CD4-positive, alpha-beta T cell treated with Interleukin-15 for 1 hour (primary cell): ENCODE measurements around the gene TNNI3K.
"Not testable (repeated sequence)": the region's sequence is repeated elsewhere in the genome, so short reads cannot be mapped to it uniquely, and the experiment has no call there.

Experiments
- DNase-seq: peaks from one replicate; pipeline ENCODE4 v3.0.0-alpha.2; 2020

Gene TNNI3K, protein sequence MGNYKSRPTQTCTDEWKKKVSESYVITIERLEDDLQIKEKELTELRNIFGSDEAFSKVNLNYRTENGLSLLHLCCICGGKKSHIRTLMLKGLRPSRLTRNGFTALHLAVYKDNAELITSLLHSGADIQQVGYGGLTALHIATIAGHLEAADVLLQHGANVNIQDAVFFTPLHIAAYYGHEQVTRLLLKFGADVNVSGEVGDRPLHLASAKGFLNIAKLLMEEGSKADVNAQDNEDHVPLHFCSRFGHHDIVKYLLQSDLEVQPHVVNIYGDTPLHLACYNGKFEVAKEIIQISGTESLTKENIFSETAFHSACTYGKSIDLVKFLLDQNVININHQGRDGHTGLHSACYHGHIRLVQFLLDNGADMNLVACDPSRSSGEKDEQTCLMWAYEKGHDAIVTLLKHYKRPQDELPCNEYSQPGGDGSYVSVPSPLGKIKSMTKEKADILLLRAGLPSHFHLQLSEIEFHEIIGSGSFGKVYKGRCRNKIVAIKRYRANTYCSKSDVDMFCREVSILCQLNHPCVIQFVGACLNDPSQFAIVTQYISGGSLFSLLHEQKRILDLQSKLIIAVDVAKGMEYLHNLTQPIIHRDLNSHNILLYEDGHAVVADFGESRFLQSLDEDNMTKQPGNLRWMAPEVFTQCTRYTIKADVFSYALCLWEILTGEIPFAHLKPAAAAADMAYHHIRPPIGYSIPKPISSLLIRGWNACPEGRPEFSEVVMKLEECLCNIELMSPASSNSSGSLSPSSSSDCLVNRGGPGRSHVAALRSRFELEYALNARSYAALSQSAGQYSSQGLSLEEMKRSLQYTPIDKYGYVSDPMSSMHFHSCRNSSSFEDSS

GRCh38 chr1:74235153-74235552, at the start of gene TNNI3K:
Gene TNNI3K, plus strand, starts transcription at chr1:74235387. Its CDS starts 65 bp downstream, at chr1:74235452.
- DNase-seq = no peak

DNA sequence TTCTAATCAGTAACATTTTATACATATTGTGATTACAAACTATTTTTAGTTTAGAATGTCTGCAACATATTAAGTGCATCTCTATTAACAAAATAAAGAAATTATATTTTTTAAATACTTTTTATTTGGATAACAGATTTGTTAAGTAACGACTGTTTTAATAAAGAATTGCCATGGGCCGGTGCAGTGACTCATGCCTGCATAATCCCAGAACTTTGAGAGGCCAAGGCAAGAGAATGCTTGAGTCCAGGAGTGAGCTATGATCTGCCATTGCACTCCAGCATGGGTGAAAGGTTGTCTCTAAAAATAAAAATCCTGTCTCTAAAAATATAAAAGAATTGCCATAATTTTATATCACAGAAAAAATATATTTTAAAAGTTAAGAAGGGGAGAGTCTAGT, 41.3 kb upstream of the TNNI3K start:
- DNase-seq = no peak

DNA sequence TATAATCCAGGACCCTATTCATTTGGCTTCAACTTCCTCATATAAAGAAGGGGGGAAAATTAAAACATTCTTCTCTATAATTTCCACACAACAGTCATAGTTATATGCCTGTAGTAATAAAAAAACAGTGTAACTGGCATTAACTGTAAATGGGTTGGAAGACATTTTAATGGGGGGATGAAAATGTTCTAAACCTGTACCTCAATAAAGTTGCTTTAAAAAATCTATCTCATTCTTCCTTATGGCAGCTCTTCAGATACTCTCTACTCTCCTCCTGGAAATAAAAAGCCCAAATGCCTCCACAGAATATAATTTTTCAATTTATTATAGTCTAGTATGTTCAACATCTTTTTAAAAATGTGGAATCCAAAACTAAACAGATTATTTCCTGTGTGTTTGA, 39.8 kb upstream of the TNNI3K start:
- no peak for DNase-seq

DNA sequence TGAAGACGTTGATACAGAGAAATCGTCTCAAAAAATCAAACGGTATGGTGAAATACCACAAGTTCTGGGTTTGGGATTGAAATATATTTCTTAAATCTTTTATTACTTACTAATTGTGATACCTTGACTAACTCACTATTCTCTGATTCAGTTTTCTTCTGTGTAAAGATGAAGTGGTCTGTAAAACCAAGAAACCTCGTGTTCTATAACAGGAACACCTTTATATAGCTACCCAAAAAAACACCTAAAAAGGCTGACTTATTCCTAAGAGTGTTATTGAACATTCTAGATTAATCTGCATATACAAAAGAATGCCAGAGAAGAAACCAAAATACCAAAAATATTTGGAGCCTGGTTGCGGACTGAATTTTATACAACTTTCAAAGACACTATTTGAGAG, 37.9 kb upstream of the TNNI3K start:
- DNase-seq = no peak

- DNase-seq = peak; percentile 95
These were observed 37.3 kb upstream of the TNNI3K start, which contains the start of the genes FPGT and LRRIQ3 for GRCh38 chr1:74197657-74198552. Gene FPGT, plus strand, starts transcription at chr1:74198242. Its CDS starts 37 bp downstream, at chr1:74198279. Gene LRRIQ3, minus strand, starts transcription at chr1:74198176. Its CDS starts 14,492 bp downstream, at chr1:74183684.

GRCh38 chr1:74199504-74199903, 35.7 kb upstream of the TNNI3K start:
- DNase-seq = no peak

DNA sequence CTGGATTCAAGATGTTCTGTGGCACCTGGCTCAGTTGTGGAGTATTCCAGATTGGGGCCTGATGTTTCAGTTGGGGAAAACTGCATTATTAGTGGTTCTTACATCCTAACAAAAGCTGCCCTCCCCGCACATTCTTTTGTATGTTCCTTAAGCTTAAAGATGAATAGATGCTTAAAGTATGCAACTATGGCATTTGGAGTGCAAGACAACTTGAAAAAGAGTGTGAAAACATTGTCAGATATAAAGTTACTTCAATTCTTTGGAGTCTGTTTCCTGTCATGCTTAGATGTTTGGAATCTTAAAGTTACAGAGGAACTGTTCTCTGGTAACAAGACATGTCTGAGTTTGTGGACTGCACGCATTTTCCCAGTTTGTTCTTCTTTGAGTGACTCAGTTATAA, 29.9 kb upstream of the TNNI3K start:
- DNase-seq = no peak

- DNase-seq = no peak
These were observed 20.0 kb upstream of the TNNI3K start for GRCh38 chr1:74215229-74215628.

DNA sequence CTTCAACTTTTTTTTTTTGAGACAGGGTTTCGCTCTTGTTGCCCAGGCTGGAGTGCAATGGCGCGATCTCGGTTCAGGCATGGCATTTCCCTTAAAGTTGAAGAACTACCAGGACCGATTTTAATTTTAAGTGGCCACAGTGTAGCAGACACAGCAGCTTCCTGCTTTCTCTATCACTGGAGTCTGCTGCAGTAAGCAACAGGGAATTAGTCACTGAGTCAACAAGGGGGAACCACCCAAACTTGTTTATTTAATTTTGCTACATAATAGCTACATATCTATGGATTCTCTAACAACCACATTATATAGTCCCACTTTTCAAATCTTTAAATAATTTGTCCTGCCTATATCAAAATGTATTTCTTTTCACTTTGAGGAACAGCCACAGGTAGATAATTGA, 12.5 kb upstream of the TNNI3K start:
- no peak for DNase-seq

- no peak for DNase-seq
These were observed 11.7 kb upstream of the TNNI3K start for GRCh38 chr1:74223453-74223852.

DNA sequence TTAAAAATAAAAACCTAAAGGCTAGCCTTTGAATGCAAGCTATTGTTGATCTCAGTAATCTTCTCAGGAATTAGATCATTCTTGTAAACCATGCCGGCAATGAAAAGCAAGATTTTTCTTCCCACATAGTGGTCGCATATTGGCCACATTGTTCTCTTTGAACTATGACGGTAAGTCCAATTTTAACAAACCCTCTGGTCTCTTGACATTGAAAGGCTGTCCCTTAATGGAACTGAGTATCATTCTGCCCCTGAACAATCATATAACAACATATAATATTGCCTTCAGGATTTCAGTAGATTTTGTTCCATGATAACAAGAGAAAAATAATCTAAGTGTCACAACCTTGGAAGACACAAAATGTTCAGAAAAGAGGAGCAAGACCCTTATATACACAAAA, 1.3 kb downstream of the TNNI3K start:
- DNase-seq = no peak

- DNase-seq = no peak
These were observed 1.8 kb downstream of the TNNI3K start for GRCh38 chr1:74237035-74237434.

DNA sequence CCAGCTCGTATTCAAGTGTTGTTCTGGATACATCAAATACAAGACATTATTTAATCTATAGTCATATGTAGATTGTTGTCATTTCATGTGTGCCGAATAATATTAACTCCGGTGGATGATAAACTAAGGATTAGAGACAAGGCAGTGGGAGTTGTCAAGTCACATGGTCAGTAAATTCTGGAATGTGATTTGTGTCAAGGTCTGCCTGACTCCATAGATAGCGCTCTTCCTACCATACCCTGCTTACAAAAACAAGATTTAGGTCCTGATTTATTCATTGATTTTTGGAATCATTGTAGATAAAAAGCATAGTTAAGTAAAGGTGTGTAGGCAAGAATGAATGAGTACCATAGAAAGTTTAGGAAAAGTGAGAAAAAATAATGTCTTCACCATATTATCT, 2.6 kb downstream of the TNNI3K start:
- DNase-seq = no peak

GRCh38 chr1:74245168-74245772, 10.1 kb downstream of the TNNI3K start:
- no peak for DNase-seq

- no peak for DNase-seq
These were observed 11.1 kb downstream of the TNNI3K start for GRCh38 chr1:74246315-74246714.

- DNase-seq = peak; percentile 15
These were observed 12.8 kb downstream of the TNNI3K start for GRCh38 chr1:74247881-74248528.

DNA sequence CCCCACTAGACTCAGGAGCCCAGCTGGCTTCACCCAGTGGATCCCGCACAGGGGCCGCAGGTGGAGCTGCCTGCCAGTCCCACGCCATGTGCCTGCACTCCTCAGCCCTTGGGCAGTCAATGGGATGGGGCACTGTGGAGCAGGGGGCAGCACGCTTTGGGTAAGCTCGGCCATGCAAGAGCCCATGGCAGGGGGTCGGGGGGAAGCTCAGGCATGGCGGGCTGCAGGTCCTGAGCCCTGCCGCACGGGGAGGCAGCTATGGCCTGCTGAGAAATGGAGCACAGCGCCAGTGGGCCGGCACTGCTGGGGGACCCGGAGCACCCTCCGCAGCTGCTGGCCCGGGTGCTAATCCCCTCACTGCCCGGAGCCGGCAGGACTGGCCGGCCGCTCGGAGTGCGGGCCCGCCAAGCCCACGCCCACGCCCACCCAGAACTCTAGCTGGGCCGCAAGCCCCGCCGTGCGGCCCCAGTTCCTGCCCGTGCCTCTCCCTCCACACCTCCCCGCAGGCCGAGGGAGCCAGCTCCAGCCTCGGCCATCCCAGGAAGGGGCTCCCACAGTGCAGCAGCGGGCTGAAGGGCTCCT, 18.1 kb downstream of the TNNI3K start:
- DNase-seq = not testable (repeated sequence)

DNA sequence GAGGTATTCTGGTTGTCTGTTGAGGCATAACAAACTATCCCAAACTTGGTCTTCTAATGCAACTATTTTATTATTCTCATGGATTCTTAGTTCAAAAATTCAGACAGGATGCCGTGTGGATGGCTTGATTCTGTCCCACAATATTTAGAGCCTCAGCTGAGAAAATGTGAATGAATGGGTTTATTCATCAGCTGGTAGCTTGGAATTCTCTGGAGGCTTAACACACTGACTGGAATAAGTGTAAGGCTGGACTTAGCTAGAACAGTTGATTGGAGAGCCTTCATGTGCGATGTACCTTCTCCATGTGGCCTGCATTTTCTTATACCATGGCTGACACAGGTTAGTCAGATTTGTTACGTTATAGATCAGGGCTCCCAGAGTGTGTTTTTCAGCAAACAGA, 30.8 kb downstream of the TNNI3K start:
- no peak for DNase-seq

DNA sequence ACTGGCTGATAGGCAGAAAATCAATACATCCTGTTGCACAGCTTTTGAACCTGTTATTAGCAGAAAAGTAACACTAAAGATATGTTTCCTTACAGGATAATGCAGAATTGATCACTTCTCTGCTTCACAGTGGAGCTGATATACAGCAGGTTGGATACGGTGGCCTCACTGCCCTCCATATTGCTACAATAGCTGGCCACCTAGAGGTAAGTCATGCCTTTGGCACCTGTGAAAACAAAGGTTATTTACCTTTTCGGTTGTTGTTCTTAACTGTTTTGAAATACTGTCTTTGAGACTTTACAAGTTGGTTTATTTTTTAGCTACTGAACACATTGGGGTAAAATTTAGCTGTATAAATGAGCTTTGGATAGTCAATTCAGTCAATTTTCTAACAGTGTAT, 36.3 kb downstream of the TNNI3K start:
- DNase-seq = no peak

DNA sequence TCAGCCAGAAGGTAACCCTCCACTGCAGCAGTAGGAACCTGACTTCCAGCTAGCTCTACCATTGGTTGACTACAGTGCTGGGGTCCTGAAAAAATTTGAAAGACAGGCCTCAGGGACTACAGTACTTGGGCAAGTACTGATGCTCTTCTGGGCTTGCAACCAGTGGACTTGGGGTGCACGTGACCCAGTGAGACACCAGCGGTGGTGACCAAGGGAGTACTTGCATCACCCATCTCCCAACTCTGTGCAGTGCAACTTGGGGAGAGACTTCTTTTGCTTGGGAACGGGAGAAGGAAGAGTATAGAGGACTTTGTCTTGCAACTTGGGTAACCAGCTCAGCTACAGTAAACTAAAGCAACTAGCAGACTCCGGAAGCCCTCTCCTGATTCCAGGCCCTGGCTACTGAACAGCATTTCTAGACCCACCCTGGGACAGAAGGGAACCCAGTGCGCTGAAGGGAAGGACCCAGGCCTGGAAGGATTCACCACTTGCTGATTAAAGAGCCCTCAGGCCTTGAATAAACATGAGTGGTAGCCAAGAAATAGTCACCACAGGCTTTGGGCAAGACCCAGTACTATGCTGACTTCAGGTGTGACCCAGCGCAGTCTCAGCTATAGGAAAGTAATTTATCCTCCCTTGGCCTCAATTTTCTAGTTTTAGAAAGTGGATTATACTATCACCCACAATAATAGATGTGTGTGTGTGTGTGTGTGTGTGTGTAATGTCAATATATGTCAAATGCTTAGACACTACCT, 45.6 kb downstream of the TNNI3K start:
- DNase-seq = no peak

DNA sequence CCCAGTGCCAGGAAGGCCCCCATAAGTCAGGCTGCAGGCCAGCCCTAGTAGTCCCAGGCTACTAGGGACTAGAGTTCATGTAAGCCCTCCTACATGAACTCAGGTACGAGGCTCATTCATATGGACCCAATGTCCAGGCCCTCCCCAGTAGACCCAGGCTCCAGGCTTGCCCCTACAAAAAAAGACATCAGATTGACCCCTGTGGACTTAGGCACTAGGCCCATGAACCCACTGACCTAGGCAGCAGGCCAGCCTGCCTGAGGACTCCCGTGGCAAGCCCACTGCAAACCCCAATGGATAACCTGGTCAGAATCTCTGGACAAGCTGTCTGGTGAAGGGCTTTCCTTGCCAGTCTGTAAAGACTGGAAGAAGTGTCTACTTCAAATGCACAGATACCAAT, 51.2 kb downstream of the TNNI3K start:
- no peak for DNase-seq
